Activated CD4-positive, alpha-beta memory T cell treated with anti-CD3 and anti-CD28 coated beads for 36 hours (primary cell): ENCODE data around the gene PTCD1. TPM values are rescaled to one million over a fixed set of nuclear protein-coding genes. Genes with fewer than 3 reads are reported as not detected.
"Not testable (repeated sequence)": the region's sequence is repeated elsewhere in the genome, so short reads cannot be mapped to it uniquely, and the experiment has no call there.

Source experiments
- CTCF ChIA-PET: fragments of 350-600 bp; sonication (Branson Sonifier 250); formaldehyde crosslinking; loops from one replicate; lab custom pipeline; 2021; ENCODE audit warnings: antibody characterized with exemption, inconsistent platforms; lab: Charles Lee
- POLR2A ChIA-PET: fragments of 350-600 bp; sonication (Branson Sonifier 250); formaldehyde crosslinking; loops from one replicate; lab custom pipeline; 2021; ENCODE audit warnings: antibody characterized with exemption; lab: Charles Lee
- DNase-seq: peaks from one replicate; pipeline ENCODE4 v3.0.0-alpha.2; 2020
- H3K27ac Mint-ChIP-seq: one replicate; pipeline ENCODE4 v1.8.0; 2021; ENCODE audit warnings: mixed read lengths
- H3K27me3 Mint-ChIP-seq: one replicate; pipeline ENCODE4 v1.8.0; 2021; ENCODE audit warnings: mixed read lengths
- H3K36me3 Mint-ChIP-seq: one replicate; pipeline ENCODE4 v1.8.0; 2021; ENCODE audit warnings: mixed read lengths
- H3K4me1 Mint-ChIP-seq: one replicate; pipeline ENCODE4 v1.8.0; 2021; ENCODE audit warnings: low read depth, mixed read lengths
- H3K4me3 Mint-ChIP-seq: one replicate; pipeline ENCODE4 v1.8.0; 2021; ENCODE audit warnings: mild to moderate bottlenecking, mixed read lengths
- H3K9me3 Mint-ChIP-seq: one replicate; pipeline ENCODE4 v1.8.0; 2021; ENCODE audit warnings: mixed read lengths
- intact Hi-C: fragments of 100-400 bp; cut with micrococcal nuclease; formaldehyde crosslinking; loops from one replicate; pipeline ENCODE4 v1.15.1; 2023
- total RNA-seq, 2 experiments: library from RNA; stranded (reverse); gene quantifications; one replicate each; pipeline ENCODE4 v1.2.3, GENCODE V29; 2021

The PTCD1 gene
- total RNA-seq, 2 experiments from 2014 or later, result 7.4 TPM

GRCh38 chr7:99384523-99384922, 54.1 kb downstream of the PTCD1 start:
- peaks cover 42% of the 10 kb centered on the region for H3K36me3 Mint-ChIP-seq
- CTCF ChIA-PET, result no interaction called here

GRCh38 chr7:99383791-99384370, 54.7 kb downstream of the PTCD1 start:
- Mint-ChIP-seq H3K4me1 (peaks cover 47% of the 10 kb centered on the region), H3K36me3 (peaks cover 46% of the 10 kb centered on the region), H3K27ac (peak overlapping the region; percentile 77), H3K27me3 (no peaks in the 10 kb centered on the region), H3K9me3 (no peaks in the 10 kb centered on the region), H3K4me3 (no peak overlapping the region)
- ChIA-PET POLR2A (no interaction called here), CTCF (no interaction called here)
- DNase-seq, result no peak
- intact Hi-C loops, result no loop called here

More at GRCh38 chr7:99384523-99384922, 54.1 kb downstream of the PTCD1 start:
- Mint-ChIP-seq H3K9me3 (no peaks in the 10 kb centered on the region), H3K4me3 (no peak overlapping the region), H3K27ac (peak overlapping the region; percentile 71), H3K27me3 (no peaks in the 10 kb centered on the region), H3K4me1 (peaks cover 41% of the 10 kb centered on the region)
- no peak for DNase-seq
- intact Hi-C loops, result no loop called here
- POLR2A ChIA-PET, result no interaction called here

GRCh38 chr7:99383203-99383602, 55.4 kb downstream of the PTCD1 start:
- Mint-ChIP-seq H3K4me1 (peaks cover 51% of the 10 kb centered on the region), H3K27ac (peak overlapping the region; percentile 77), H3K36me3 (peaks cover 42% of the 10 kb centered on the region), H3K27me3 (no peaks in the 10 kb centered on the region), H3K4me3 (no peak overlapping the region), H3K9me3 (no peaks in the 10 kb centered on the region)
- intact Hi-C loops, result no loop called here
- CTCF ChIA-PET, result no interaction called here
- POLR2A ChIA-PET, result no interaction called here
- DNase-seq, result no peak

- intact Hi-C loops, result loop anchor here (1.0 to 2.0 kb wide), 4 partner anchors 27 to 1165 kb away; partner anchors contain the start of genes BUD31, CPSF4, PDAP1 and PTCD1
- Mint-ChIP-seq H3K9me3 (no peaks in the 10 kb centered on the region), H3K4me3 (peak overlapping the region; percentile 81), H3K36me3 (peaks cover 47% of the 10 kb centered on the region), H3K4me1 (peaks cover 63% of the 10 kb centered on the region), H3K27me3 (no peaks in the 10 kb centered on the region), H3K27ac (peak overlapping the region; percentile 97)
- ChIA-PET CTCF (no interaction called here), POLR2A (no interaction called here)
- no peak for DNase-seq
These were observed 56.9 kb downstream of the PTCD1 start for GRCh38 chr7:99381664-99382075.

GRCh38 chr7:99380823-99381663, 57.6 kb downstream of the PTCD1 start:
- ChIA-PET POLR2A (interaction anchor here (1.0 to 2.8 kb wide), 4 partner anchors 13 to 55 kb away, joined by 3 to 27 read pairs (median 7); partner anchors contain the start of genes ARPC1A, BUD31 and PDAP1), CTCF (interaction anchor here (1.1 kb wide), 1 partner anchor 27 kb away, joined by 4 read pairs; the partner anchor contains the start of gene PDAP1)
- intact Hi-C loops, result loop anchor here (1.0 to 2.0 kb wide), 4 partner anchors 27 to 1166 kb away; partner anchors contain the start of genes BUD31, CPSF4, PDAP1 and PTCD1
- peak; percentile 96 for DNase-seq
- Mint-ChIP-seq H3K4me1 (peaks cover 68% of the 10 kb centered on the region), H3K27ac (peak overlapping the region; percentile 97), H3K9me3 (no peaks in the 10 kb centered on the region), H3K36me3 (peaks cover 41% of the 10 kb centered on the region), H3K4me3 (peak overlapping the region; percentile 81), H3K27me3 (no peaks in the 10 kb centered on the region)

- peak overlapping the region; percentile 81 for H3K4me3 Mint-ChIP-seq
- H3K27me3 Mint-ChIP-seq, result no peaks in the 10 kb centered on the region
- H3K4me1 Mint-ChIP-seq, result peaks cover 66% of the 10 kb centered on the region
- peak; percentile 68 for DNase-seq
- POLR2A ChIA-PET, result interaction anchor here (1.0 to 2.8 kb wide), 4 partner anchors 14 to 55 kb away, joined by 3 to 27 read pairs (median 7); partner anchors contain the start of genes ARPC1A, BUD31 and PDAP1
- CTCF ChIA-PET, result interaction anchor here (0.9 to 1.1 kb wide), 2 partner anchors 9 to 27 kb away, joined by 3 to 4 read pairs; partner anchors contain the start of gene PDAP1
- peak overlapping the region; percentile 97 for H3K27ac Mint-ChIP-seq
- H3K36me3 Mint-ChIP-seq, result peaks cover 41% of the 10 kb centered on the region
- intact Hi-C loops, result loop anchor here (2.0 kb wide), 2 partner anchors 59 to 1167 kb away; partner anchors contain the start of genes CPSF4 and PTCD1
- H3K9me3 Mint-ChIP-seq, result no peaks in the 10 kb centered on the region
These were observed 58.4 kb downstream of the PTCD1 start for GRCh38 chr7:99380032-99380822.

GRCh38 chr7:99379693-99380031, 58.9 kb downstream of the PTCD1 start:
- H3K4me1 Mint-ChIP-seq, result peaks cover 66% of the 10 kb centered on the region

GRCh38 chr7:99379043-99379577, 59.5 kb downstream of the PTCD1 start:
- peak overlapping the region; percentile 97 for H3K27ac Mint-ChIP-seq
- no peaks in the 10 kb centered on the region for H3K27me3 Mint-ChIP-seq
- peaks cover 40% of the 10 kb centered on the region for H3K36me3 Mint-ChIP-seq
- intact Hi-C loops, result no loop called here
- ChIA-PET POLR2A (interaction anchor here (1.0 to 2.8 kb wide), 6 partner anchors 9 to 29 kb away, joined by 3 to 27 read pairs (median 5); partner anchors contain the start of genes BUD31 and PDAP1), CTCF (interaction anchor here (0.9 to 1.0 kb wide), 2 partner anchors 10 to 29 kb away, joined by 3 read pairs; no protein-coding TSS in a partner anchor)
- peak; percentile 80 for DNase-seq
- H3K4me1 Mint-ChIP-seq, result peaks cover 62% of the 10 kb centered on the region
- H3K4me3 Mint-ChIP-seq, result peak overlapping the region; percentile 81
- no peaks in the 10 kb centered on the region for H3K9me3 Mint-ChIP-seq

More at GRCh38 chr7:99379693-99380031, 58.9 kb downstream of the PTCD1 start:
- ChIA-PET POLR2A (interaction anchor here (1.0 to 2.8 kb wide), 7 partner anchors 9 to 29 kb away, joined by 3 to 27 read pairs (median 6); partner anchors contain the start of genes BUD31 and PDAP1), CTCF (interaction anchor here (0.9 to 1.0 kb wide), 2 partner anchors 9 to 30 kb away, joined by 3 read pairs; no protein-coding TSS in a partner anchor)
- not testable (repeated sequence) for H3K9me3 Mint-ChIP-seq, DNase-seq, H3K27me3 Mint-ChIP-seq
- peaks cover 41% of the 10 kb centered on the region for H3K36me3 Mint-ChIP-seq
- intact Hi-C loops, result loop anchor here (2.0 kb wide), 2 partner anchors 59 to 1167 kb away; partner anchors contain the start of genes CPSF4 and PTCD1
- H3K27ac Mint-ChIP-seq, result peak overlapping the region; percentile 97
- H3K4me3 Mint-ChIP-seq, result peak overlapping the region; percentile 81

GRCh38 chr7:99375070-99375807, 63.4 kb downstream of the PTCD1 start:
- CTCF ChIA-PET, result interaction anchor here (0.6 to 1.2 kb wide), 2 partner anchors 16 to 715 kb away, joined by 4 to 5 read pairs; no protein-coding TSS in a partner anchor
- peak overlapping the region; percentile 86 for H3K27ac Mint-ChIP-seq

More at GRCh38 chr7:99375070-99375807, 63.4 kb downstream of the PTCD1 start:
- DNase-seq, result peak; percentile 81
- H3K9me3 Mint-ChIP-seq, result no peaks in the 10 kb centered on the region
- intact Hi-C loops, result loop anchor here (2.0 kb wide), 1 partner anchor 496 kb away; the partner anchor contains the start of gene TRRAP
- peak overlapping the region; percentile 84 for H3K4me3 Mint-ChIP-seq
- no peaks in the 10 kb centered on the region for H3K27me3 Mint-ChIP-seq
- POLR2A ChIA-PET, result interaction anchor here (0.7 to 2.9 kb wide), 5 partner anchors 12 to 125 kb away, joined by 3 to 21 read pairs (median 3); partner anchors contain the start of genes BUD31, PDAP1 and ZNF394
- peaks cover 24% of the 10 kb centered on the region for H3K36me3 Mint-ChIP-seq
- H3K4me1 Mint-ChIP-seq, result peaks cover 34% of the 10 kb centered on the region
